22Rv1 (cell line): ENCODE data around the gene SNAP23.

ENCODE experiments used
- H3K27ac ChIP-seq: fragments of 450-650 bp; 2 replicates; pipeline ENCODE4 v1.5.1; 2017
- CTCF ChIP-seq: fragments of 450-650 bp; IDR thresholded peaks from 2 replicates; pipeline ENCODE4 v1.5.1; 2017; ENCODE audit warnings: mild to moderate bottlenecking
- ZFX ChIP-seq: fragments of 450-650 bp; IDR thresholded peaks from 2 replicates; pipeline ENCODE4 v1.6.1; 2017; ENCODE audit warnings: antibody characterized with exemption, borderline replicate concordance

Gene SNAP23

GRCh38 chr15:42498212-42499068, 3.0 kb downstream of the SNAP23 start:
- TF ChIP-seq ZFX (no peak), CTCF (no peak)
- H3K27ac ChIP-seq, result no peak overlapping the region

- TF ChIP-seq ZFX, result no peak
- TF ChIP-seq CTCF, result no peak
- H3K27ac ChIP-seq, result no peak overlapping the region
Observed at GRCh38 chr15:42499858-42500609, 4.6 kb downstream of the SNAP23 start.

GRCh38 chr15:42502477-42502876, 7.0 kb downstream of the SNAP23 start:
- no peak for TF ChIP-seq CTCF
- no peak for TF ChIP-seq ZFX
- H3K27ac ChIP-seq, result no peak overlapping the region

- no peak overlapping the region for H3K27ac ChIP-seq
- TF ChIP-seq CTCF (no peak), ZFX (no peak)
Observed at GRCh38 chr15:42503825-42504224, 8.4 kb downstream of the SNAP23 start.

- TF ChIP-seq CTCF (no peak), ZFX (no peak)
- no peak overlapping the region for H3K27ac ChIP-seq
Observed at GRCh38 chr15:42504631-42505030, 9.2 kb downstream of the SNAP23 start.

GRCh38 chr15:42507514-42507913, 12.1 kb downstream of the SNAP23 start:
- TF ChIP-seq ZFX (no peak), CTCF (no peak)
- no peak overlapping the region for H3K27ac ChIP-seq

- TF ChIP-seq ZFX, result no peak
- TF ChIP-seq CTCF, result no peak
- H3K27ac ChIP-seq, result no peak overlapping the region
Observed at GRCh38 chr15:42508263-42508690, 12.8 kb downstream of the SNAP23 start.
